Endodermal cell (in vitro differentiated cells): ENCODE measurements around the gene PGA4. TPM values are rescaled to one million over a fixed set of nuclear protein-coding genes. Genes with fewer than 3 reads are reported as not detected.

Source experiments
- DNase-seq: peaks from one replicate; pipeline ENCODE4 v3.0.0-alpha.2; 2017
- H3K27ac ChIP-seq: 2 replicates; pipeline ENCODE4 v1.5.1; 2013; ENCODE audit warnings: mild to moderate bottlenecking, low read depth, low read length, moderate library complexity
- H3K27me3 ChIP-seq: 2 replicates; pipeline ENCODE4 v1.6.1; 2013; ENCODE audit warnings: mild to moderate bottlenecking, low read length, moderate library complexity; ENCODE audit not compliant: insufficient read depth, control insufficient read depth, poor library complexity, severe bottlenecking
- H3K36me3 ChIP-seq: 2 replicates; pipeline ENCODE4 v1.7.0; 2013; ENCODE audit warnings: mild to moderate bottlenecking, low read length, moderate library complexity; ENCODE audit not compliant: control insufficient read depth, insufficient read depth
- H3K4me1 ChIP-seq: one replicate; pipeline ENCODE4 v1.7.0; 2013; ENCODE audit warnings: low read length; ENCODE audit not compliant: control insufficient read depth, insufficient read depth
- H3K4me3 ChIP-seq: 2 replicates; pipeline ENCODE4 v1.5.1; 2013; ENCODE audit warnings: mild to moderate bottlenecking, low read length, moderate library complexity
- H3K9ac ChIP-seq: 2 replicates; pipeline ENCODE4 v1.6.1; 2013; ENCODE audit warnings: mild to moderate bottlenecking, low read length, moderate library complexity; ENCODE audit not compliant: poor library complexity, severe bottlenecking; ENCODE audit errors: extremely low read depth
- H3K9me3 ChIP-seq: 2 replicates; pipeline ENCODE4 v1.6.1; 2013; ENCODE audit warnings: mild to moderate bottlenecking, low read length, moderate library complexity; ENCODE audit not compliant: control insufficient read depth
- H3K27ac Mint-ChIP-seq: 2 replicates; pipeline ENCODE4 v1.8.0; 2020; ENCODE audit warnings: mixed read lengths
- H3K27me3 Mint-ChIP-seq: 2 replicates; pipeline ENCODE4 v1.8.0; 2021; ENCODE audit warnings: mild to moderate bottlenecking, mixed read lengths; ENCODE audit not compliant: insufficient read depth
- H3K36me3 Mint-ChIP-seq: 2 replicates; pipeline ENCODE4 v1.8.0; 2020; ENCODE audit warnings: low read depth, mixed read lengths
- H3K4me1 Mint-ChIP-seq: 2 replicates; pipeline ENCODE4 v1.8.0; 2020; ENCODE audit warnings: mixed read lengths
- H3K4me3 Mint-ChIP-seq: 2 replicates; pipeline ENCODE4 v1.8.0; 2020; ENCODE audit warnings: mild to moderate bottlenecking, moderate library complexity, mixed read lengths
- H3K9me3 Mint-ChIP-seq: 2 replicates; pipeline ENCODE4 v1.8.0; 2020; ENCODE audit warnings: mild to moderate bottlenecking, mixed read lengths
- WGBS, 2 experiments: methylation state at CpG; one replicate each; pipeline versions ENCODE4 v1.1.5 to v1.1.7; 2013; ENCODE audit warnings: missing lambda C conversion rate in 2 of 2, mixed read lengths in 1 of 2; ENCODE audit not compliant: insufficient coverage in 1 of 2, insufficient read length in 1 of 2; 5-methylcytosine and 5-hydroxymethylcytosine counted together
- total RNA-seq, 2 donors: library from RNA; stranded (reverse); fragmentation: NEBNext Ultra II Directional in 1 of 2; extraction: Animal tissue kit (Norgen Biotek cat#: 25700) in 1 of 2; gene quantifications; 2 replicates in 1 of 2; 3 replicates in 1 of 2; pipeline ENCODE4 v1.2.1, GENCODE V29; 2021
- TF ChIP-seq, protein P1 (sequence below): fragments of 200-600 bp; sonication (generic); conservative IDR thresholded peaks from 2 replicates; pipeline ENCODE4 v1.5.0; 2021; ENCODE audit warnings: antibody characterized with exemption, mild to moderate bottlenecking

Gene PGA4
- total RNA-seq, 2 donors from 2014 or later: 0.62 TPM; not detected in 1

GRCh38 chr11:61268588-61269250 is 46.6 kb downstream of the PGA4 start:
- Histone ChIP-seq H3K27ac (no peak overlapping the region), H3K27me3 (no peaks in the 10 kb centered on the region), H3K9me3 (no peaks in the 10 kb centered on the region), H3K4me1 (no peaks in the 10 kb centered on the region), H3K4me3 (no peak overlapping the region), H3K9ac (no peak overlapping the region), H3K36me3 (no peaks in the 10 kb centered on the region)
- no peak overlapping the region for H3K4me3 Mint-ChIP-seq
- H3K36me3 Mint-ChIP-seq: peaks cover 13% of the 10 kb centered on the region
- DNase-seq: no peak
- H3K27ac Mint-ChIP-seq: no peak overlapping the region
- TF ChIP-seq, protein P1, sequence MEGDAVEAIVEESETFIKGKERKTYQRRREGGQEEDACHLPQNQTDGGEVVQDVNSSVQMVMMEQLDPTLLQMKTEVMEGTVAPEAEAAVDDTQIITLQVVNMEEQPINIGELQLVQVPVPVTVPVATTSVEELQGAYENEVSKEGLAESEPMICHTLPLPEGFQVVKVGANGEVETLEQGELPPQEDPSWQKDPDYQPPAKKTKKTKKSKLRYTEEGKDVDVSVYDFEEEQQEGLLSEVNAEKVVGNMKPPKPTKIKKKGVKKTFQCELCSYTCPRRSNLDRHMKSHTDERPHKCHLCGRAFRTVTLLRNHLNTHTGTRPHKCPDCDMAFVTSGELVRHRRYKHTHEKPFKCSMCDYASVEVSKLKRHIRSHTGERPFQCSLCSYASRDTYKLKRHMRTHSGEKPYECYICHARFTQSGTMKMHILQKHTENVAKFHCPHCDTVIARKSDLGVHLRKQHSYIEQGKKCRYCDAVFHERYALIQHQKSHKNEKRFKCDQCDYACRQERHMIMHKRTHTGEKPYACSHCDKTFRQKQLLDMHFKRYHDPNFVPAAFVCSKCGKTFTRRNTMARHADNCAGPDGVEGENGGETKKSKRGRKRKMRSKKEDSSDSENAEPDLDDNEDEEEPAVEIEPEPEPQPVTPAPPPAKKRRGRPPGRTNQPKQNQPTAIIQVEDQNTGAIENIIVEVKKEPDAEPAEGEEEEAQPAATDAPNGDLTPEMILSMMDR: no peak
- no peaks in the 10 kb centered on the region for H3K9me3 Mint-ChIP-seq
- H3K4me1 Mint-ChIP-seq: no peaks in the 10 kb centered on the region
- 90 to 97% methylated on average over 9 to 15 of the region's 15 CpGs for WGBS, 2 experiments
- H3K27me3 Mint-ChIP-seq: no peaks in the 10 kb centered on the region

DNA sequence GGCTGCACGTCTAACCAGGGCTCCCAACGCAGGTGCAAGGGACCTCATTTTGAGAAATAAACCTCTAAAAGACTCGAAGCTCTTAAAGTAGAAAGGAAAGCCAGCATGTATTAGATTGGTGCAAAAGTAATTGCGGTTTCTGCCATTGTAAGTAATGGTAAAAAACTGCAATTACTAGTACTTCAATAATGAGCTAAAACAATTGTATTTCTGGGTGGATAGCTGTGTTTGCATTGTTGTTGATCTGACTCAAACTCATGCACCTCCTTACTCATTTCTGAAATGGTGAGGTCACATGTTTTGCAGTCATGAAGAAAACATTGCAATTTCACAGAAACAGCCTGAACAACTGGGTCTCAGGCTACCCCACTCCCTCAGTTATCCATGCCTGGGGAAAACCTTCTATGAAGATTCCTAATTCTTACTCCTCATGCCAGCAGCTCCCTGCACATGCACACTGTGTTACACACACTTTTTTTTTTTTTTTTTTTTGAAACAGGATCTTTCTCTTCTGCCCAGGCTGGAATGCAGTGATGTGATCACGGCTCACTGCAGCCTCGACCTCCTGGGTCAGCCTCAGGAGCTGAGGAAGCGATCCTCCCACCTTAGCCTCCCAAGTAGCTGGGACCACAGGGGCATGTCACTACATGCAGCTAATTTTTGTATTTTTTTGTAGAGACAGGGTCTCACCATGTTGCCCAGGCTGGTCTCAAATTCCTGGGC is 48.4 kb downstream of the PGA4 start:
- TF ChIP-seq, protein P1: no peak
- Mint-ChIP-seq H3K36me3 (peaks cover 12% of the 10 kb centered on the region), H3K27ac (no peak overlapping the region), H3K27me3 (no peaks in the 10 kb centered on the region), H3K4me3 (no peak overlapping the region), H3K4me1 (no peaks in the 10 kb centered on the region), H3K9me3 (no peaks in the 10 kb centered on the region)
- H3K4me3 ChIP-seq: no peak overlapping the region
- H3K4me1 ChIP-seq: no peaks in the 10 kb centered on the region
- no peaks in the 10 kb centered on the region for H3K27me3 ChIP-seq
- 87 to 91% methylated on average over 6 to 7 of the region's 7 CpGs for WGBS, 2 experiments
- no peak for DNase-seq
- no peaks in the 10 kb centered on the region for H3K9me3 ChIP-seq
- no peak overlapping the region for H3K9ac ChIP-seq
- H3K27ac ChIP-seq: no peak overlapping the region
- H3K36me3 ChIP-seq: no peaks in the 10 kb centered on the region

GRCh38 chr11:61272731-61273130 is 50.6 kb downstream of the PGA4 start:
- H3K27ac Mint-ChIP-seq: no peak overlapping the region
- H3K4me3 ChIP-seq: no peak overlapping the region
- no peaks in the 10 kb centered on the region for H3K4me1 ChIP-seq
- H3K9me3 Mint-ChIP-seq: no peaks in the 10 kb centered on the region
- H3K4me1 Mint-ChIP-seq: no peaks in the 10 kb centered on the region
- no peak overlapping the region for H3K27ac ChIP-seq
- no peak overlapping the region for H3K4me3 Mint-ChIP-seq
- H3K9me3 ChIP-seq: no peaks in the 10 kb centered on the region
- TF ChIP-seq, protein P1: no peak
- 83 to 90% methylated on average over 2 to 3 of the region's 3 CpGs for WGBS, 2 experiments
- no peaks in the 10 kb centered on the region for H3K27me3 ChIP-seq
- H3K27me3 Mint-ChIP-seq: no peaks in the 10 kb centered on the region
- peaks cover 10% of the 10 kb centered on the region for H3K36me3 Mint-ChIP-seq
- DNase-seq: no peak
- no peak overlapping the region for H3K9ac ChIP-seq
- H3K36me3 ChIP-seq: no peaks in the 10 kb centered on the region
